GM19099 (cell line): ENCODE results near the gene LYST.

Experiments used
- POLR2A ChIP-seq: IDR thresholded peaks from 3 replicates; pipeline ENCODE4 v1.6.1; 2011; ENCODE audit warnings: low read depth; ENCODE audit not compliant: insufficient read length; ENCODE audit errors: extremely low read depth

The LYST gene

GRCh38 chr1:235872270-235872669 is 5.6 kb upstream of the LYST start:
- TF ChIP-seq POLR2A = no peak

GRCh38 chr1:235867903-235868469 is 1.3 kb upstream of the LYST start:
- no peak for TF ChIP-seq POLR2A

DNA sequence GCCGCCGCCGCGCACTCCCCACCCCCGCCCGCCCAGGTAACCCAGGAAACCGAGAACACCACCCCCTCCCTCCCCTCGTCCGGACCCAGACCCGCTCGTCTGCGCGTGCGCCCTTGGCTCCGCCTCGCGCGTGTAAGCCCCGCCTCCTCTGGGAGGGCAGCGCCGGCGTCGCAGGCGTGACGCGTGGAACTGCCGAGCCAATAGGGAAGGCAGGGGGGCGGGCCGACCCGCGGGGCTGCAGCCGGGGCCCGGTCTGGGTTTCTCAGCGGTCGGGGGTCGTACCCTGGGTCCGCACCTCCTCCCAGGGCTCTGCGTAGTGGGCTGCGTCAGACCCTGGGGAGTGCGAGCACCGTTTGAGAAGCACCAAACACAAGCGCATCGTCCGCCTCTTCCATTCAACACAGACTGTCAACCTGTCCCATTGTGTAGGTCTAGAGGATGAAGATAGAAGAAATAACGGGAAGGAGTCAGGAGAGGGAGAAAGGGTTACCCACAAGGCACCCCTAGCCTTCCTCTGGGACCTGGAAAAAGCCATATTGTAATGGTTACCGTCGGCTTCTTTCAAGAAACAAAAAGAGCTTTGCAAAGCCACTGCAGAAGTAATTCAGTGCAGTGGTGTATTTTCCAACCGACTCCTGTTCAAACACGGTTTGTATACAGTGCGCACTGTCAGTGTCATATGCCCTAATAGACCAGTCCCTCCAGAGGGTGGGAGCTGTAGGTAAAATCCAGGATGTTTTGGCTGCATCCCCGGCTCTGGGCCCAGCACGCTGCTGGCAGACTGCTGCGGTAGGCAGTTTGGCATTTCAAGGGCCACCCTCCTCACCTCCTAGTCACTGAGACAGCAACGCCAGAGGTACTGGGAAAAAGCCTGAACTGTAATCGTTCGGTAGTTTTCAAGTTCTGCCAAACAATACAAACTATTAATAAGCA is 473 bp upstream of the LYST start:
- TF ChIP-seq POLR2A = peak; percentile 87

DNA sequence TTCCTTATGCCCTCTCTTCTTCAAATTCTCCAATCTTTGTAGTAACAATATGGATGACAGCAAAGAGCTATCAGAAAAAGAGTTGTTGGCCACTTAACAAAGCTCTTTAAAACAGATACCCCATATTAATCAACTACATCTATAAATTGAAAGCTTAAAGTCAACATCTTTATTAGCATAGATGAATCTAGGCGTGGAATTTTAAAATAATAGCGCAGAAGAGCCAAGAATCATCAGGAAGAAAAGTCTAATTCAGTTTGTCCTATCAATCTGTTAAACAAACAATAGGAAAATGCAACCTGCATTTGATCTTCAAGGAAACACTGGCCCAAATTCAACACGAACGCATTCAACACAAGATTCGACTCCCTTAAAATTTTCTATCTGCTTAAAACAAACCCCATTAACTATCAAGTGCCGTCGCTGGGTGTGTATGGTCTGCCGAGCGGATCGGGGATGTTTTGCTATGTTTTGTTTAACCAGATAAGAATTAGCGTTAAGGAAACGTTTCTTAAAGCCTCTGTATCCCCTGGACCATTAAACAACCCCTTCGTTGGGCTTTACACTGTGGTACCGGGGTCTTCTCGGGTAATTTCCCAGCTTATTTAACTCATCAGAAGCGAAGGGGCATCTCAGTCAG is 1.0 kb downstream of the LYST start:
- TF ChIP-seq POLR2A = no peak

GRCh38 chr1:235864931-235865525 is 1.7 kb downstream of the LYST start:
- TF ChIP-seq POLR2A = no peak

DNA sequence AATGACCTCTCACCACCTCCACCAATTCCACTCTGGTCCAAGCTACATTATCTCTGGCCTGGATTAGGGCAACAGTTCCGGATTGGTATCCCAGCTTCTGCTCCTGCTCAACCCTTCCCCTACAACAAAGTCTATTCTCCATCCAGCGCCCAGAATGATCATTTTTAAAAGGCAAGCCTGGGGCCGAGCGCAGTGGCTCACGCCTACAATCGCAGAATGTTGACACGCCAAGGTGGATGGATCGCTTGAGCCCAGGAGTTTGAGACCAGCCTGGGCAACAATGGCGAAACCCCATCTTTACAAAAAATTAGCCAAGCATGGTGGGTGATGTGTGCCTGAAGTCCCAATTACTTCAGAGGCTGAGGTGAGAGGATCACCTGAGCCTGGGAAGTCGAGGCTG is 2.2 kb downstream of the LYST start:
- no peak for TF ChIP-seq POLR2A

DNA sequence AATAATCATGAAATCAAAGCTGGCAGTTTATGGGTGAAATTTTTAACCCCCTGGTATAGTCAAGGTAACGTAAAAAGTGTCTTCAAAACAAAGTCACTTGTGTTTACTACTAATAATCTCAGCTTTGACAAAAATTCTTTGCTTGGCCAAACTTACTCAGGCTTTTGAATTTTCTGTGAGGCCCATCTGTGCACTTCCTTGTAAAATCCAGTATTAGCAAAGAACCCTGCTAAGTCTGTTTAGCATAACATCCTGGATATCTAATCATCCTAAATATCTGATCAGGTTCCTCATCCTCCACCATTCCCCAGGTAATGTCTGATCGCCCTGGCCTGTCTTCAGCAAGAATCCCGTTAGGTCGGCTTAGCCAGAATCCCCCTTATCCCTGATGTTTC is 3.0 kb downstream of the LYST start:
- TF ChIP-seq POLR2A = no peak

GRCh38 chr1:235861857-235862256 is 4.8 kb downstream of the LYST start:
- no peak for TF ChIP-seq POLR2A

DNA sequence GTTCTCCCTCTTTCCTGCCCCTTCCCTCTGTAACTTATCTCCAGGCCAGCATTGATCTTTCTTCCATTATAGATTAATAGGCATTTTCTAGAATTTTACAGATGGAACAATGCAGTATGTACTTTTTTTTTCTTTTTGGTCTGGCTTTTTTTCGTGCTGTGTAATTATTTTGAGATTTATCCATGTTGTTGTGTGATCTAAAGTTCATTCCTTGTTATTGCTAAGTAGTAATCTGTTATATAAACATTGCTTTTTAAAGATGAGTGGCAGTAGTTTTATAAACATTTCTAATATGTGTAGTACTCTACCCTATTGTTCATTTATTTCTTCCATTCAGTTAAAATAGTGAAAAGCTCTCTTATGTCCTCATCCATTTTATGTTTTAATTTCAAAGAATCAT is 5.9 kb downstream of the LYST start:
- no peak for TF ChIP-seq POLR2A

DNA sequence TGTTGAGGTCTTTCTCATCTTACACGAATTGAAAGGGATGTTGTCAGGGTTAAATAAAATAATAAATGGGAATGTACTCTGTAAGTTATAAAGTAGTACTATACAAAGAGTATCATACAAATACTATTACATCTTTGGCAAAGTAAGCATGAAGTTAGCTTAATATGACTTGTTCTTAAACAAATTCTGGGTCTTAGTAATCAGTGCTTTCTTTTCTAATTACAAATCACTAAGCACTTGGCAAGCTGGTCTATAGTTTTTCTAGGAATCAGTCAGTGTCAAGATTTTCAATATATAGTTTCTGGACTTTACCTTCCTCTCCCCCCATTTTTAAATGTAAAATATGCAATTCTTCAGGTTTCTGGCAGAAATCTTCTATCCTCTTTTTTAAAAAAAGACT is 6.9 kb downstream of the LYST start:
- no peak for TF ChIP-seq POLR2A

- no peak for TF ChIP-seq POLR2A
Measured at GRCh38 chr1:235858766-235859165, 7.9 kb downstream of the LYST start.

- no peak for TF ChIP-seq POLR2A
Measured at GRCh38 chr1:235857756-235858155, 8.9 kb downstream of the LYST start.

DNA sequence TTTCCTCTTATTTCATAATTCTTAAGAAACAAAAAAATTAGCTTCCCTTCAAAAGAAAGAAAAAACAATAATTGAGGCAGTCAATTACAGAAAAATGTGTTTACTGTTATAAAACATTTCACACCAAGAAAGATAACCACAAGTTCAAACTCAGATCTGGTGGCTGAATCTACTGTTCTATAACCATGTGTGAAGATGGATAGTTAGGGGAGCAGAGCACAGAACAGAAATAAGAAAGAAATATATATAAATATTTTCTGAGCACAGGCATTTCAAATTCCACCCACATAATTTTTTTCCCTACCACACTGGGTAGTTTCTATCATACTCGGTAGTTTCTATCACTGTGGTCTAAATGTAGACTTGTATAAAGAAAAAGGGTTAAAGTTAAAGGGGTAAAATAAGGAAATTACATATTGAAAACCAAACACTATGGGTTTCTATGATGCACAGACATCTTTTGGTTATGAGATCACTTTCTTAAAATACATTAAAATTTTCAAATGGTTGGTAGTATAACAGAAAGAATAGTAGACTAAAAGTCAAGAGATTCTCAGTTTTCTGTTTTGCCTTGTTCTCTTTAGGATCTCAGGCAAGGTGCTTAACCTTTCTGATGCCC is 10.8 kb downstream of the LYST start:
- TF ChIP-seq POLR2A = no peak

DNA sequence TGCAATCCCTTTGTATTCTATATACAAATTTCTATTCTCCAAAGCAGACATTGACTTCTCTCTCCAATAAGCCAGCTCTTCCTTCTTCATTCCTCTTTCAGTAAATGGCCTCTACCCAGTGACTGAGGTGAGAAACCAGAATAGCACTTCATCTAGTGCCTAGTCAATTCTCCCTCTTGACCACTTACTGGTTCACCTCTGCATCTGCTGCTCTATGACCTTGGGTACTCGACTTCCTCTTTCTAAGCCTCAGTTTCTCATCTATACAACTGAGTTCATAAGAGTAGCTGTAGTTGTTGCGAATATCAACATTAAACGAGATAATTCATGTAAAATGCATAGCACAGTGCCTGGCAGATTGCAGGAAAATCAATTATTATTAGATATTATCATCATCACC is 12.4 kb downstream of the LYST start:
- TF ChIP-seq POLR2A = no peak

GRCh38 chr1:235853653-235854052 is 13.1 kb downstream of the LYST start:
- no peak for TF ChIP-seq POLR2A

- no peak for TF ChIP-seq POLR2A
Measured at GRCh38 chr1:235852887-235853286, 13.8 kb downstream of the LYST start.

GRCh38 chr1:235851939-235852338 is 14.8 kb downstream of the LYST start:
- TF ChIP-seq POLR2A = no peak
